ENCODE measurements around the gene SHISA6. TPM values are rescaled to one million over a fixed set of nuclear protein-coding genes. Genes with fewer than 3 reads are reported as not detected.

SHISA6 gene
- total RNA-seq, 1 donor from 2014 or later: 12.6 TPM

DNA sequence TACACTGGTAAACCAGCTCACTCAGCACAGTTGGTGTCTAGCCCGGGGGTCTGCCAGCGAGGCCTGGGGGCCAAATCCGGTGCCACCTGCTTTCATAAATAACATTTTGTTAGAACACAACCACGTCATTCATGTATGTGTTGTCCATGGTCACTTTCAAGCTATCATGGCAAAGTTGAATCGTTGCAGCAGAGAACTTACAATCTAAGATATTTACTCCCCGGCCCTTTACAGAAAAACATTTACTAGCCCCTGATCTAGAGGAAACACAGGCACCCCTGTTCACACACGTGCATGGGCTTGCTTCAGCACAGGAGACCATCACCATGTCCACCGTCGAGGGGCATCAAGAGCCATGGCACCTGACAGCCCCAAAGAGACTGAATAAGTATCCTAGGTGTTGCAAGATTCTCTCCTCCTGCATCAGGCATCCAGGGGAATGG, 245.9 kb downstream of the SHISA6 start:
- Mint-ChIP-seq H3K4me1 (ENCODE audit: low read depth, unreplicated experiment) (peaks cover 27% of the 10 kb centered on the region), H3K4me3 (ENCODE audit: unreplicated experiment) (no peak overlapping the region), H3K9me3 (ENCODE audit: unreplicated experiment) (no peaks in the 10 kb centered on the region), H3K27me3 (ENCODE audit: unreplicated experiment) (peaks cover 4% of the 10 kb centered on the region), H3K36me3 (ENCODE audit: unreplicated experiment) (peaks cover 5% of the 10 kb centered on the region), H3K27ac (ENCODE audit: unreplicated experiment) (no peak overlapping the region)
- TF ChIP-seq, protein P1, sequence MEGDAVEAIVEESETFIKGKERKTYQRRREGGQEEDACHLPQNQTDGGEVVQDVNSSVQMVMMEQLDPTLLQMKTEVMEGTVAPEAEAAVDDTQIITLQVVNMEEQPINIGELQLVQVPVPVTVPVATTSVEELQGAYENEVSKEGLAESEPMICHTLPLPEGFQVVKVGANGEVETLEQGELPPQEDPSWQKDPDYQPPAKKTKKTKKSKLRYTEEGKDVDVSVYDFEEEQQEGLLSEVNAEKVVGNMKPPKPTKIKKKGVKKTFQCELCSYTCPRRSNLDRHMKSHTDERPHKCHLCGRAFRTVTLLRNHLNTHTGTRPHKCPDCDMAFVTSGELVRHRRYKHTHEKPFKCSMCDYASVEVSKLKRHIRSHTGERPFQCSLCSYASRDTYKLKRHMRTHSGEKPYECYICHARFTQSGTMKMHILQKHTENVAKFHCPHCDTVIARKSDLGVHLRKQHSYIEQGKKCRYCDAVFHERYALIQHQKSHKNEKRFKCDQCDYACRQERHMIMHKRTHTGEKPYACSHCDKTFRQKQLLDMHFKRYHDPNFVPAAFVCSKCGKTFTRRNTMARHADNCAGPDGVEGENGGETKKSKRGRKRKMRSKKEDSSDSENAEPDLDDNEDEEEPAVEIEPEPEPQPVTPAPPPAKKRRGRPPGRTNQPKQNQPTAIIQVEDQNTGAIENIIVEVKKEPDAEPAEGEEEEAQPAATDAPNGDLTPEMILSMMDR (IDR thresholded peaks at IDR 0.05; ENCODE audit: partially characterized antibody, unreplicated experiment): no peak
- no peak for DNase-seq

DNA sequence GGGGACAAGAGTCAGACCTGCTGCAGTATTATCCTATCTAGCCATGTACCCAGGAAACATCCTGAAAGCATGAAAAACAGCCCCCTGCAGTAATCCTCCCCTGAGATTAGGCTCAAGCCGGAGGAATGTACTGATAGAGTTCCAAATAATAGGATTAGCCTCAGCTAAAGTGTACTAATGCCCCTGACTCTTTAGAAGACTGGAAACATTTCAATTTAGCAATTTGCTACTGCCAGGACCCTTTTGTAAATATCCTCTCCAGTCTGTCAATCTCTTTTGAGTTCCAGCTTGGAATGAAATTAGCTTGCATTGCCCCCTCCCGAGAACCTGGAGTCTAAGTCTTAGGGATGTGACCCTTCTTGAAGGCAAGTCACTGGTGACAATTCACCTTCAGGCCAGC, 246.5 kb downstream of the SHISA6 start:
- Mint-ChIP-seq H3K4me3 (ENCODE audit: unreplicated experiment) (no peak overlapping the region), H3K36me3 (ENCODE audit: unreplicated experiment) (peaks cover 5% of the 10 kb centered on the region), H3K27me3 (ENCODE audit: unreplicated experiment) (peaks cover 4% of the 10 kb centered on the region), H3K27ac (ENCODE audit: unreplicated experiment) (no peak overlapping the region), H3K9me3 (ENCODE audit: unreplicated experiment) (no peaks in the 10 kb centered on the region), H3K4me1 (ENCODE audit: low read depth, unreplicated experiment) (peaks cover 27% of the 10 kb centered on the region)
- TF ChIP-seq, protein P1 (IDR thresholded peaks at IDR 0.05; ENCODE audit: partially characterized antibody, unreplicated experiment): no peak
- DNase-seq: no peak

DNA sequence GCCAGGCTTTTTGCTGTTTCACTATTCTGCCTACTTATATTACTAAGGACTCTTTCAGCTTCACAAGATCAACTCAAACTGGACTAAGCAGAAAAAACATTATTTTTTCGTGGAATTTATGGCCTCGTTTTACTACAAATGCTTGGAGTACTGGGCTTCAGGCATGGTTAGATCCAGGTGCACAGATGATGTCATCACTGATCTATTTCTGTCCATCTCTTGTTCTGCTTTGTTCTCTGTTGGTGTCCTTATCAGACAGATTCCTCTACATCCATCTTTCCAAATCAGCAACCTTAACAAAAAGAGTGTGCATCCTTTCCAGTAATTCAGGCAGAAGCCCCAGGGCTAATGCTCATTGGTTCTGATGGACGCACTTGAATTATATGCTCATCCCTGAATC, 247.4 kb downstream of the SHISA6 start:
- H3K4me1 Mint-ChIP-seq (ENCODE audit: low read depth, unreplicated experiment): peaks cover 27% of the 10 kb centered on the region
- no peaks in the 10 kb centered on the region for H3K9me3 Mint-ChIP-seq (ENCODE audit: unreplicated experiment)
- no peak overlapping the region for H3K4me3 Mint-ChIP-seq (ENCODE audit: unreplicated experiment)
- H3K36me3 Mint-ChIP-seq (ENCODE audit: unreplicated experiment): peaks cover 5% of the 10 kb centered on the region
- TF ChIP-seq, protein P1 (IDR thresholded peaks at IDR 0.05; ENCODE audit: partially characterized antibody, unreplicated experiment): no peak
- no peak for DNase-seq
- peaks cover 4% of the 10 kb centered on the region for H3K27me3 Mint-ChIP-seq (ENCODE audit: unreplicated experiment)
- H3K27ac Mint-ChIP-seq (ENCODE audit: unreplicated experiment): no peak overlapping the region

DNA sequence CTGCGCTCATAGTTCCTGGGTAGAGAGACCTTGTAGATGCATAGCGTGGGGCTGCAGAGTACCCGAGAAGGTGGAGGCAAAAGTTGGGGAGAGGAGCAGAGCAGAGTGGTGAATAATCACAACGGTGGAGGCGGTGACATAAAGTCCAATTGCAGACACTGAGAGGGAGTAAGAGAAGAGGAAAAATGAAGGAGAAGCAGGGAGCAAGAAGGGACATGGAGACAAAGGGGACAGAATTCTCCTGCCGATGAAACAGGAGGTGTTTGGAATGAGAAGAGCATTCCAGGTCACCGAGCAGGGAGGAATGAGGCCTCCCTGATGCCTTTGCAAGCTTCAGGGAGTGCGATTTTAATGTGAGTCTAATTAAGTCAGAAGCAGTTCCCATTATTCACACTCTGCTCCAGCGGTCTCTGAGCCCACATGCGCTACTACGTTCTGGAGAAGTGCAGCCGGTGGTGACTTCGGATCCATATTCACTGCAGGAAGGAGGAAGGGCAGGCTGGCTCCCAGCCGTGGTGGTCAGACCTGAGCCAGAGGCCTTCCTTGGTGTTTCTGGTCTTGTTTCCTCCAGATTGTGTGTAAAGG, 249.2 kb downstream of the SHISA6 start:
- Mint-ChIP-seq H3K27ac (ENCODE audit: unreplicated experiment) (peak overlapping the region; percentile 2), H3K27me3 (ENCODE audit: unreplicated experiment) (peaks cover 4% of the 10 kb centered on the region), H3K36me3 (ENCODE audit: unreplicated experiment) (peaks cover 5% of the 10 kb centered on the region), H3K4me3 (ENCODE audit: unreplicated experiment) (no peak overlapping the region), H3K4me1 (ENCODE audit: low read depth, unreplicated experiment) (peaks cover 37% of the 10 kb centered on the region), H3K9me3 (ENCODE audit: unreplicated experiment) (peaks cover 5% of the 10 kb centered on the region)
- DNase-seq: no peak
- TF ChIP-seq, protein P1 (IDR thresholded peaks at IDR 0.05; ENCODE audit: partially characterized antibody, unreplicated experiment): no peak

DNA sequence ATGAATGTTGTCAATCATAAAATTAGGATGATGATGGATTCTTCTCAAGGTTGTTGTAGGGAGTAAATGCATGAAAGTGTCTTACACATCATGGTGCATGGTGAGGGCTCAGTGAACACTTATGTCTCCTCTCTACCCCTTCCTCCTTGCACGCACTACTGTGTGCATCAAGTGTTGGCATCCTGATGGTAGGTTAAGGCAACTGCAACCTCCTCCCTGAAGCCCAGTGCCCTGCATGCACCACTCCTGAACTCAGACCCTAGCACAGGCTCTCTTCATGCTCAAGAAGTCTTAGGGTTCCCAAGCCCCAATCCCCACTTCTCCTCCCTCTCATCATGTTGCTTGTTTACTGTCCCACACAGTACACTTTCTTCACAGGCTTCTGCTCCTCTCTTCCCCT, 251.5 kb downstream of the SHISA6 start:
- TF ChIP-seq, protein P1 (IDR thresholded peaks at IDR 0.05; ENCODE audit: partially characterized antibody, unreplicated experiment): no peak
- H3K36me3 Mint-ChIP-seq (ENCODE audit: unreplicated experiment): peaks cover 5% of the 10 kb centered on the region

More for the DNA sequence above, 251.5 kb downstream of the SHISA6 start:
- peaks cover 23% of the 10 kb centered on the region for H3K4me1 Mint-ChIP-seq (ENCODE audit: low read depth, unreplicated experiment)
- no peak for DNase-seq
- H3K27ac Mint-ChIP-seq (ENCODE audit: unreplicated experiment): no peak overlapping the region
- no peak overlapping the region for H3K4me3 Mint-ChIP-seq (ENCODE audit: unreplicated experiment)
- peaks cover 11% of the 10 kb centered on the region for H3K9me3 Mint-ChIP-seq (ENCODE audit: unreplicated experiment)
- H3K27me3 Mint-ChIP-seq (ENCODE audit: unreplicated experiment): peaks cover 4% of the 10 kb centered on the region
